GM10847 (cell line): ENCODE measurements around the gene KCNG1.

Experiments used
- POLR2A ChIP-seq: IDR thresholded peaks from 2 replicates; pipeline ENCODE4 v1.6.1; 2011; ENCODE audit not compliant: insufficient read length; ENCODE audit errors: extremely low read depth

KCNG1 gene

DNA sequence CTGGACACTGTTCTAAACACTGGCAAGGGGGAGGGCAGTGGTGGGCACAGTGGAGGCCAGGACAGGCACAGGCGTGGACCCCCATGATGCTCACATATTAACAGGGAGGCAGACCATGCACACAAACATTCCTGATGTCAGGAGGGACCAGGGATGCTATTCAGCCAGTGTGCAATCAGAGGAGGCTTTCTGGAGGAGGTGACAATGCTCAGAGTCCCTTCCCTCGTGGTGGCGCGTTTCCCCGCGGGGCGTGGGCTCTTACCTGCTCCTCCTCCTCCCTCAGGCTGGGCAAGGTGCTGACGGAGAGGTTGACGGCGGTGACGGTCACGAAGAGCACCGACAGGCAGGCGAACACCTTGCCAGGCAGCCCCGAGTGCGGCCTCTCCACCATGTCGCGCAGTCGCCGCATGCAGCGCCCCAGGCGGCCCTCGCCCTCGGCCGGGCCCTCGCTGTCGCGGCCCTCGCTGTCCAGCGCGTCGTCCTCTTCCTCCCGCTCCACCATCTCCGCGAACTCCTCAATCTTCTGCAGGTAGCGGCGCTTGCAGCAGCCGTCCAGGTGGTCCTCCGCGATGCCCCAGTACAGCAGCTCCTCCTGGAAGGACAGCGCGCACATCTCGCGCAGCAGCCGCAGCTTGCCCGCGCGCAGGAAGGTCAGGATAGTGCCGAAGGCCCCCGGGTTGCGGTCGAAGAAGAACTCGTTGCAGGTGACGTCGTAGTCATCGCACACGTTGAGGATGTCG, 13.4 kb downstream of the KCNG1 start:
- TF ChIP-seq POLR2A, result no peak

- TF ChIP-seq POLR2A, result no peak
Observed at GRCh38 chr20:51008718-51009117, 14.2 kb downstream of the KCNG1 start.

DNA sequence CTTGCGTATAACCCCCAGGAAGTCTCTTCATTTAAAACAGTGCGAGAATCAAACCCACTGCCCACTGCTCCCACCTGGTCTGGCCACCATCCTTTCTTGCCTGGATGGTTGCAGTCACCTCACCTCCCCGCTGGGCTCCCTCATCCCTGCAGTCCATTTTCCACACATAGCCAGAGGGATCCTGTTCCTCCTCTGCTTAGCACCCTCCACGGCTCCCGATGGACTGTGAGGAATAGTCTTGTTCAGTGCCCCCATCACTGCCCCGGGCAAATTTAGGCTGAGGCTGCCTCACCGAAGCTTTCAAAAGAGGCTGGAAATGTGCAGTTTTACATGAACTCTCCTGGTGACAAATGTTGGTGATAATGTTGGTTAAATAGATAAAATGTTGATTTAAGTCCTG, 17.7 kb downstream of the KCNG1 start:
- no peak for TF ChIP-seq POLR2A

DNA sequence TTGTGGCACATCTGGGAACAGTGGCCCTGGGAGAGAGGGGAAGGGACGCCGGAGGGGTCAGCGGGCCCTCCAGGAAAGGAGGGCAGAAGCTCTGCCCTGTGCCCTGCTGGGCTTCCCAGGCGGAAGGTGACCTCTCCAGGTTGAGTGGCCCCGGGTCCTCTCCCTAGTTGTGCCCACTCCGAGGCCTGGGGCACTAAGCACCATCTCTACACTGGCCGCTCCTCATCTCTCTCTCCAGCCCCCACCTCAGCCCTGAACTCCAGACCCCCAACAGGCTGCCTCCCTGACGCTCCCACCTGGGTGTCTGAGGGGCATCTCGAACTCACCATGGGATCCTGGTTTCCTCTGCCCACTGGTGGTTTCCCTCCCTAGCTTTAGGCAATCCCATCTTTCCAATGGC, 18.1 kb downstream of the KCNG1 start:
- TF ChIP-seq POLR2A, result no peak

- no peak for TF ChIP-seq POLR2A
Observed at GRCh38 chr20:51004305-51004727, 18.6 kb downstream of the KCNG1 start.

GRCh38 chr20:51003753-51004152, 19.2 kb downstream of the KCNG1 start:
- TF ChIP-seq POLR2A, result no peak

DNA sequence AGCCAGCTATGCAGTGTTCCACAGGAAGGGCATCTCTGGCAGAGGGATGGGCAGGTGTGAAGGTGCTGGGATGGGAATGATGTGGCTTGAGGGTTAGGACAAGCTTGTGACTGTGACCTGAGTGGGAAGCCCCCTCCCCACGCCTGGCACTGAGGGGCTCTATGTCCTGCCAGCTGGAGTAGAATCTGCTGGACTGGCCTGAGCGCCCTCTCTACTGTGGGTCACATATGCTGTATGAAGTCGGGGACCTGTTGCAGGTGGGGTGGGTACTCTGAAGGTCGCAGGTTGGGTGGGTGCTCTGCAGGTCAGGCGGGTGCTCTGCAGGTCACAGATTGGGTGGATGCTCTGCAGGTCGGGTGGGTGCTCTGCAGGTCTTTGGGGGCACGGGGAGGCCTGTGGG, 20.3 kb downstream of the KCNG1 start:
- TF ChIP-seq POLR2A, result no peak

- TF ChIP-seq POLR2A, result no peak
Observed at GRCh38 chr20:51001430-51002265, 21.3 kb downstream of the KCNG1 start.

DNA sequence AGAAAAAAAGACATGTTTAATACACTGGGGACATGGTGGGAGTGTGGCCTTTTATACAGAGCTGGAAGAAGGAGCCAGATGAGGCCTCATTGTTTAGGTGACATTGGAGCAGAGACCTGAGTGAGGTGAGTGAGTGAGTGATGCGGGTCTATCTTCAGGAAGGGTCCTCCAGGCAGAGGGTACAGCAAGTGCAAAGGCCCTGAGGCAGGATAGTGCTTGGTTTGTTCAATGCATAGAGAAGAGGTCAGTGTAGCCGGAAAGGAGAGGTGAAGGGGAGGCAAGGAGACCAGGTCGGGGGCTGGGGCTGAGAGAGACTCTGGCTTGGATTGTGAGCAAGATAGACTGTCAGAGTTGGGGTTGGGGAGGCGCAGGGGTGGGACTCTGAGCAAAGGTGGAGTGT, 23.6 kb downstream of the KCNG1 start:
- no peak for TF ChIP-seq POLR2A

DNA sequence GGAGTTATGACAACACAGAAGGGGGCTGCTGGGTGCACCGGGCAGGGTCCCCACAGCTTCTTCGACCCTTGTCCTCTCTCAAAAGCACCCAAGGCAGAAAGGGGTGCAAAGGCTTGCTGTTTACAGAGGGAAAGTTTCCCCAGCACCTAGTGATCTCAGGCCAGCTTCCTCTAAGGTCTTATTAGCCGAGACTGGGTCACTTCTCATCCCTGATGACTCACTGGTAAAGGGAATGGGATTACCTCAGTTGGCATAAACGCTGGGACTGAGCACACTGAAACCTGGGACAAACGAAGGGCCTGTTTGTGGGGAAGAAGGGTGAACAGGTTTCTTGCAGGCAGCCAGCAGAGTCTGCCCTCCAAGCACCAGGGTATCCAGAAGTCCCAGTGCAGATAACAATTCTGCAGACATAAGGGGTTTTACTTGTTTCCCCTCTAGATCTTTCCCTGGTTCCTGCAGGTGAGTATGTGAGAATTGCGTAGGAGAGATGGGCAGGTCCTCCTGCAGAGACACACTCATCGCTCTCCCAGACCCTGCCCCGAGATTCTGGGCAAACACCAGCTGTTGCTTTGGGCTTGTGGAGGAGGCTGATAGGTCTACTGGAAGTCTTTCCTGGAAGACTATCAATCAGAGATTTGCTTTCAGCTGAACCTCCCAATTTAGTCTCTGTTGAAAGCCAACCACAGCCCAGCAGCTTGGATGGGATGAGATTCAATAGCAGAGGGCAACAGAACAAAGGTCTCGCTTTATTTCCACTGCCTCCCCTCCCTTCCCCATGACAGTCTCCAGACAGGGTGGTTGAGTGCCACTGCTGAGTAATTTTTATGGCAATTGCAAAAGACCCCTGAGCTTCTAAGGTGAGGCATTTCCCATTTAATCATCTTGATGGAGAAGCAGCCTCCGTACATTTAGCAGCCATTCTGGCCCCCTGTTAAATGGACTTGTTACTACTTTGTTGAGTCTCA, 25.7 kb downstream of the KCNG1 start:
- TF ChIP-seq POLR2A, result no peak

GRCh38 chr20:50995506-50995905, 27.4 kb downstream of the KCNG1 start:
- TF ChIP-seq POLR2A, result no peak

GRCh38 chr20:50993876-50994275, 29.0 kb downstream of the KCNG1 start:
- no peak for TF ChIP-seq POLR2A

- TF ChIP-seq POLR2A, result no peak
Observed at GRCh38 chr20:50992733-50993457, 30.0 kb downstream of the KCNG1 start.

DNA sequence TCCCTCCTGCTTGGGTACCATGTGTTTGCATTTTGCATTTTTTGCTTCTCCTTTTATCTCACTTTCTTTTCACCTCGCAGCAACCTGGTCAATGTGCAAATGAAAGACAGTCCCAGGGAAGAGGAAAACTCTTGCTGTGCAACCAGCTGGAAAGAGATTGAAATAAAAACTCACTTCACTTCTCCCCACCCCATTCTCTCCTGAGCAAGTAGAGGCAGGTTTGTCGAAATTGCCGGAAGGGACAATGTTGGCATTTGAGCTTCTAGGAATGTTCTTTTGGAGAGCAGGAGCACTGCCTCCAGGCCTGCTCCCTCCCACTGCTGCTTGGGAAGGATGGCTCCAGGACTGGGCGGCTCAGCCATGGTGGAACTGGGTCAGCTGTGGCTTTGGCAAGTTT, 30.6 kb downstream of the KCNG1 start:
- no peak for TF ChIP-seq POLR2A

- TF ChIP-seq POLR2A, result no peak
Observed at GRCh38 chr20:50991076-50991475, 31.8 kb downstream of the KCNG1 start.
